NCI-H146 treated with DMSO at 0.1 percent for 48 hours (cell line): ENCODE data around the gene MEF2B.
"Not testable (repeated sequence)": the region's sequence is repeated elsewhere in the genome, so short reads cannot be mapped to it uniquely, and the experiment has no call there.

Source experiments
- DNase-seq: peaks from one replicate; lab custom pipeline; 2025; ENCODE audit not compliant: unreplicated experiment; lab: John Stamatoyannopoulos, UW

The MEF2B gene

DNA sequence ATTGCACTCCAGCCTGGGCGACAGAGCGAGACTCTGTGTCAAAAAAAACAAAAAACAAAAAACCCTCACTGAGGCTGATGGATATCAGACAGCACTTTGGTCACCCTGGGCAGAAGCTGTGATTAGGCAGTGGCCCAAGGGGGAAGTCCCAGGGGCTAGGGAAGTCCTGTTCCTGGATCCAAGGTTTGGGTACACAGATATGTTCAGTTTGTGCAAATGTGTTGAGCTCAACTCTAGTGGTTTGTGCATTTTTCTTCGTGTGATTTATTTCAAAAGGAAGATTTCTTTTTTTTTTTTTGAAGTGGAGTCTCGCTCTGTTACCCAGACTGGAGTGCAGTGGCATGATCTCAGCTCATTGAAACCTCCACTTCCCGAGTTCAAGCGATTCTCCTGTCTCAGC, 12.3 kb downstream of the MEF2B start:
- DNase-seq = no peak

GRCh38 chr19:19155495-19156219, 14.4 kb downstream of the MEF2B start:
- DNase-seq = no peak

GRCh38 chr19:19154768-19155494, 15.1 kb downstream of the MEF2B start:
- DNase-seq = no peak

DNA sequence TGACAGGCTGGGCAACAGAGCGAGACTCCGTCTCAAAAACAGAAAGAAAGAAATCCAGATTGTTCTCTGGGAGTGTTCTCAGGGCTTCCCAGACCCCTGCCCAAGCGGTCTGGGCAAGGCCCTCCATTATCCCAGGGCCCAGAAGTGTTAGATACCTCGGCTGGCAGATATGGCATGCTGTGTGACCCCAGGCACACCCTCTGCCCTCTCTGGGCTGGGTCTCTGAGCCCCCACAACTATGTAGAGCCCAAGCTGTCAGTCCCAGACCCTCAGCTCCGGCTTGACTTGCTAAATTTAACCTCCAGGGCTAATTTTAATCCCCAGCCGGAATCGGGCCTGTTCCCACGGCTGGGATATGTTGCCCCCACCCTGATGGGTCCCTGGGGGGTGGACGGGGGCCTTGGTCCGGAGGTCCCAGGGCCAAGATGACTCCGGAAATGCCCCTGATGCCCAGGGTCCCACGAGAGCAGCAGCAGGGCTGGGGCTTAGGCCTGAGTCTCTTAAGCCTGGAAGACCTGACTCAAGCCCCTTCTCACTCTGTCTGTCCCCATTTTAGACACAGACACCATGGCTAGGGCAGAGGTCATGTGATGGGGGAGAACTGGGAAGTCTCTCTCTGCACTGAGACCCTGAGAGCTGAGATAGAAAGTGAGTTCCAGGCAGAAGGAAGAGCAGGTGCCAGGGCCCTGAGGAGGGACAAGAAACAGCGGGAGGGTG, 17.2 kb downstream of the MEF2B start:
- no peak for DNase-seq

GRCh38 chr19:19151418-19151817, 18.6 kb downstream of the MEF2B start:
- DNase-seq = no peak

DNA sequence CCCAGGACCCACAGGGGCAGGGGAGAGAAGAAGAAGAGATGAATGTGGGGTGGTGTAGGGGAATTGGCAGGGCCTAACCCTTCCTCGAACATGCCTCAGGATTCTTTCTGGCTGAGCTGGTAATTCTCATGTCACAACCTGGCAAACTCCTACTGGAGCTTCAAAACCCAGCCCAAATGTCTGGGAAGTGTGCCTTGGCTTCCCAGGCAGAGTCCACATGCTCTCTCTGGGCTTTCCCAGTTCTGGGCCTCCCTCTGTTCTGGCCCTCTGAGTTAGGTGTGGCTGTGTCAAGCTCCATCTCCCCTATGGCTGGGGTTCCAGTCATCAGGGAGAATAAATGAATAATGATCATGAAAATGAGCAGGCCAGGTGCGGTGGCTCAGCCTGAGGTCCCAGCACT, 20.6 kb downstream of the MEF2B start:
- no peak for DNase-seq

DNA sequence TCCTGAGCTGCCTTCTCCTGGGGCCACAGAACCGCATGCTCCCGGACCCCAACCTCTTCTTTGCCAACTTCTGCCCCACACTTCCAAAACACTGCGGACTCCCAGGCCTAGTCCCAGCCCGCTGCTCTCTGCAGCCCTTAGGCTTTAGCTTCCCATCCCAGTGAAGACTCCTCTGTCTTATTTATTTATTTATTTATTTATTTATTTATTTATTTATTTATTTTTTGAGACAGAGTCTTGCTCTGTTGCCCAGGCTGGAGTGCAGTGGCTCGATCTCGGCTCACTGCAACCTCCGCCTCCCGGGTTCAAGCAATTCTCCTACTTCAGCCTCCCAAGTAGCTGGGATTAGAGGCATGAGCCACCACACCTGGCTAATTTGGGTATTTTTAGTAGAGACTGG, 21.6 kb downstream of the MEF2B start:
- not testable (repeated sequence) for DNase-seq

DNA sequence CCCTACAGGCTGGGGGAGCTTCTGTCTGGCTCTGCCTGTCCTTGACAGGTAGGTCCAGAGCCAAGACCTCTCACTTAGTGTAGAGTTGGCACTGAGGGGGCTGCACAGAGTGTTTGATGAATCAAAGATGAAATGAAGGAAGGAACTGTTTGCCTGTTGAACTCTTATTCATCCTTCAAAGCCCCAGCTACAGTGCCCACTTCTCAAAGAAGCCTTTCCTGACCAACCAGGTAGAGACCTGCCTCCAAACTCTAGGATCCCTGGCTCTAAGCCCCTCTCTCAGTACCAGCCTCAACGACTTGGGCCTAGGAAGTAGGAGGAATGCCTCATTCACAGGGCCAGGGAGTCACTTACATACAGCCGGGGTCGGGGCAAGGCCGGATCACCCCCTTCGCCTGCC, 22.7 kb downstream of the MEF2B start:
- DNase-seq = no peak

- DNase-seq = no peak
These were observed 23.2 kb downstream of the MEF2B start for GRCh38 chr19:19146865-19147264.

- peak; percentile 55 for DNase-seq
These were observed 24.1 kb downstream of the MEF2B start for GRCh38 chr19:19145684-19146608.

DNA sequence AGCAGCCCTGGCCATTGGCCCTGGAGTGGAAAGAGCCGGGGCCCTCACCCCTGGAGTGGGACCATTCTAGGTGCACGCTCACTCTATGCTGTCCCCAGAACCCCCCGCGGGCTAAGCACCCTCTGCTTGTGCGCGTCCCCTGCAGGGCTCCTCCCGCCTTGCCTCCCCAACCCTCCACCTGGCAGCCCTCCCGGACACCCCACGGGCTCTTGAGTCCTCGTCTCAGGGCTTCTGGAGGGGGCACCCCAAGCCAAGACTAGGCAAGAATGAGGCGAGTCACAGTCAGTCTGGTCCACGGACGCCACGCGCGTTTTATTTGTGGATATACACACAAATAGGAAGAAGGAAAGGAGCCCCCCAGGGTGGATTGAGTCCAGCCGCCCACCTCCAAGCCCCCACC, 24.8 kb downstream of the MEF2B start:
- no peak for DNase-seq

DNA sequence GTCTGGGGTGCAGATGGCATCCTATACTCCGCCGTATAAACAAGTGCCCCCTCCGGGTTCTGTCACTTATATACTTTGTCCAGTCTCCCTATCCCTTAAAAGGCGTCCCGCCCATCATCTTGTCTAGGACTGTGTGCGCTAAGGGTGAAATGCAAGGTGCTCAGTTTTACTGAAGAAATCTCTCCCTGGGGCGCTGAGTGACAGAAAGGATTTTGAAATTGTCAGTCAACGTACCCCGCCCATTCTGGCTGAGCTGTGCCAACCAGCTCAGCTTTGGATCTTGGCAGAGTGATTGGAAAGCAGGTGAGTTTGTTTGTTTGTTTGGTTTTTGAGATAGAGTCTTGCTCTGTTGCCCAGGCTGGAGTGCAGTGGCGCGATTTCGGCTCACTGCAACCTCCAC, 27.7 kb downstream of the MEF2B start:
- no peak for DNase-seq

- no peak for DNase-seq
These were observed 29.6 kb downstream of the MEF2B start for GRCh38 chr19:19140476-19140875.

DNA sequence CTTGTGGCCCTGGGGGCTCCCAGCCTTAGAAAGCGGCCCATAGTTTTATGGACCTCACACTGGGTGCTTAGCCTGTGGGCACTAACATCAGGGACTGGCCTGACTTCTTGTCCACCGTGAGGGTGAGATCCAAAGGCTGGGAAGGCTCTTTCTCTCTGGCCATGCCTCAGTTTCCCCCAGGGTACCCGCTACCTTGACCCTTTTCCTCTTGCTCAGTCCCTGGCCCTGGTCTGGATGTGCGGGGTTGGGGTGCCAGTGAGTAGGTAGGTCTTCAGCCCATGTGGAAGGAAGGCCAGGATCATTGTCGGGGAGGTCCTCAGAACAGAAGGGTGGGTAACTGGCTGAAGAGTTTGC, 30.2 kb downstream of the MEF2B start:
- DNase-seq = no peak

GRCh38 chr19:19138109-19138981, 31.7 kb downstream of the MEF2B start, which contains the start of gene TMEM161A:
TSS of gene TMEM161A (minus strand) at chr19:19138478. CDS start at chr19:19138428, 50 bp downstream.
- DNase-seq = peak; percentile 95

- no peak for DNase-seq
These were observed 32.4 kb downstream of the MEF2B start for GRCh38 chr19:19137556-19138108.

GRCh38 chr19:19135713-19136112, 34.4 kb downstream of the MEF2B start:
- DNase-seq = not testable (repeated sequence)

- peak; percentile 52 for DNase-seq
These were observed 35.3 kb downstream of the MEF2B start for GRCh38 chr19:19134687-19135158.

DNA sequence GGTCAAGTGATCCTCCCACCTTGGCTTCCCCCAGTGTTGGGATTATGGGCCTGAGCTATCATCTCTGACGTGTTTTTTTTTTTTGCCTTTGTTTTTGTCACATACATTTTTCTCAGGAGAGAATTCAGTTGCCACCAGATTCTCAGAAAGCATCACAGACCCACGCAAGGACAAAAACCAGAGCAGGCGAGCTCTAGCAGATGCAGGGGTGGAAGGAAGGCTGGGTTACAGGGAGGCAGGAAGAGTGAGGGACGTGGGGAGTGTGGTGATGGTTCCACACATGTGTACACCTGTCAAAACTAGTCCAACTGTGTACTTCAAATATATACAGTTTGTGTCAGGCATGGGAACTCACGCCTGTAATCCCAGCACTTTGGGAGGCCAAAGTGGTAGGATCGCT, 36.1 kb downstream of the MEF2B start:
- DNase-seq = no peak
